HG03139 (cell line): Measurements from ENCODE around the gene MRGPRX4.
"Not testable (repeated sequence)": the region's sequence is repeated elsewhere in the genome, so short reads cannot be mapped to it uniquely, and the experiment has no call there.

Experiments
- ATAC-seq: cut with Tn5 transposase; IDR thresholded peaks from one replicate; pipeline ENCODE4 v1.9.1; 2021; ENCODE audit not compliant: unreplicated experiment

MRGPRX4 gene

DNA sequence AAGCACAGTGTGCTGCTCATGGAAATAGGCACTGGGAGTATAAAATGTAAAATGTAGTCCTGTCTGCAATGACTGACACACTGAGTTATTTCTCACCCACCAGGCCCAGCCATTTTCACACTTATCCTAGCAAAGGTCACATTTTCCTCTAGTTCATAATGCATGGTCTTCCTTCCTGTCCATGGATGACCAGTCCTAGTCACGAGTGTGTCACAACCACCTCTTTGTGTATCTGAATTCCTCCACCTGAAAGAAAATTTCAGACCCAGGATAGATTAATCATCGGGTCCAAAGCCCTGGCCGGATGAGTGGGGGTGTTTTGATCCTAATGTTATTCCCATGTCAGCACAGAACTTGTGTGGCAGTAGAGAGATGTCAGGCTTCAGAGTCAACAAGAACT, at the start of gene MRGPRX4:
Gene MRGPRX4 (plus strand): TSS at position 172 of the 400 bp plus-strand sequence. CDS start 420 bp downstream, outside the sequence.
- ATAC-seq, result no peak

DNA sequence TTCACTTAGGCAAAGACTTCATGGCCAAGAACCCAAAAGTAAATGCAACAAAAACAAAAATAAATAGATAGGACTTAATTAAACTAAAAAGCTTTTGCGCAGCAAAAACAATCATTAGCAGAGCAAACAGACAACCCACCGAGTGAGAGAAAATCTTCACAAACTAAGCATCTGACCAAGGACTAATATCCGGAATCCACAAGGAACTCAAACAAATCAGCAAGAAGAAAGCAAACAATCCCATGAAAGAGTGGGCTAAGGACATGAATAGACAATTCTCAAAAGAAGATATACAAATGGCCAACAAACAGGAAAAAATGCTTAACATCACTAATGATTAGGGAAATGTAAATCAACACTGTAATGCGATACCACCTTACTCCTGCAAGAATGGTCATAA, 41.5 kb upstream of the MRGPRX4 start:
- not testable (repeated sequence) for ATAC-seq

DNA sequence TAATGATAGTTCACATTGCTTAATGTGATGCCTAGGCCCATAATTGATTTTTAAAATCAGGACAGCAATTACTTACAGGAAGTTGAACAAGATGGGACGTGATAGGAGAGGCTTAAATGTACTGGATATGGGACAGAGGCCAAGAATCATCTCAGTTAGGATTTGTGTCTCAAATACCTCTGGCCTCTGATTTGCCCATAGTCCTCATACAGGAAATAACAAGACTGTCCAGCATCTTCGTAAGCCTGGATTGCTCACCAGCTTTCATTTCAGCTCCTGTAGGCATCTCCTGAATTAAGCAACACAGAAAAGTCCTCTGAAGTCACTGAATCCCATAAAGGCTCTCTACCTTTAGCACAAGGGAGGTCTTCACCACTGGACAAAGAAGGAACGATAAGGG, 40.3 kb upstream of the MRGPRX4 start, which contains the start of gene MRGPRX3:
Gene MRGPRX3 (plus strand): TSS at position 231 of the 400 bp plus-strand sequence. CDS start 4,632 bp downstream, outside the sequence.
- ATAC-seq, result no peak

DNA sequence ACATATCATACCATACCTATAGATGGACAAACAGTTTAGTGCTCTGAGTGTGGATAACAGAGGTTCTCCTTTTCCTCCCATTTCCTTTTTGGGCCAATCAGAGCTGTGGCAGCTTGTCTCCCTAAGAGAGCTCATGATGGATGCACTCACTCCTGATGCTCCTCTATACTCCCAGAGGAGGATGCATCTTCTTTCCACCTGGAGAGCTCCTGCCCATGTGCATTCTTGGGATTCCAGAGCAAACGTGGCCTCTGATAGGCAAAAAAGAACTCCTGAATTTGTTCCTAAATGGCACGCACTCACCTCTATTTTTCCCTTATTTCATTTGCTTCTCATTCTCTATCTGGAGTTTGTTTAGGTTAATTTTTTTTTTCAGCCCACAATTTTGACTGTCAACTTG, 37.3 kb upstream of the MRGPRX4 start:
- ATAC-seq, result no peak

DNA sequence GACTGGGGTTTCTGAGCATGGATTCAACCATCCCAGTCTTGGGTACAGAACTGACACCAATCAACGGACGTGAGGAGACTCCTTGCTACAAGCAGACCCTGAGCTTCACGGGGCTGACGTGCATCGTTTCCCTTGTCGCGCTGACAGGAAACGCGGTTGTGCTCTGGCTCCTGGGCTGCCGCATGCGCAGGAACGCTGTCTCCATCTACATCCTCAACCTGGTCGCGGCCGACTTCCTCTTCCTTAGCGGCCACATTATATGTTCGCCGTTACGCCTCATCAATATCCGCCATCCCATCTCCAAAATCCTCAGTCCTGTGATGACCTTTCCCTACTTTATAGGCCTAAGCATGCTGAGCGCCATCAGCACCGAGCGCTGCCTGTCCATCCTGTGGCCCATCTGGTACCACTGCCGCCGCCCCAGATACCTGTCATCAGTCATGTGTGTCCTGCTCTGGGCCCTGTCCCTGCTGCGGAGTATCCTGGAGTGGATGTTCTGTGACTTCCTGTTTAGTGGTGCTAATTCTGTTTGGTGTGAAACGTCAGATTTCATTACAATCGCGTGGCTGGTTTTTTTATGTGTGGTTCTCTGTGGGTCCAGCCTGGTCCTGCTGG, 35.3 kb upstream of the MRGPRX4 start:
- no peak for ATAC-seq

DNA sequence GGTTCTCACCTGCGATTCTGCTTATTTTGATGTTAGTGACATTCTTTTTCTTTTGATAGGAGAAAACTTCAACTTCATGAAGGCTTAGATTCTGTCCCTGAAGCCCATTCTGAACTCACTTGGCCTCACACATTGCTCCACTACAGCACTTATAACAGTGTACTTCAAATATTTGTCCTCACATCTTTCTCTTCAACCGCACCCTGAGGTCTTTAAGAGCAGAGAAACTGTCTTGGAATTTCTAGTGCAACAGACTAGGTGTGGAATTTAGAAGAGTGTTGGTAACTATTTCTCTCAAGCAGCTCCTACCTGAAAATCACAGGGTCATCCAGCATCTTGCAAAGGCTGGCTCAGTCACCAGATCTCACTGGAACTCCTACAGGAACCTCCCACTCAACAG, 32.5 kb upstream of the MRGPRX4 start:
- ATAC-seq, result no peak

DNA sequence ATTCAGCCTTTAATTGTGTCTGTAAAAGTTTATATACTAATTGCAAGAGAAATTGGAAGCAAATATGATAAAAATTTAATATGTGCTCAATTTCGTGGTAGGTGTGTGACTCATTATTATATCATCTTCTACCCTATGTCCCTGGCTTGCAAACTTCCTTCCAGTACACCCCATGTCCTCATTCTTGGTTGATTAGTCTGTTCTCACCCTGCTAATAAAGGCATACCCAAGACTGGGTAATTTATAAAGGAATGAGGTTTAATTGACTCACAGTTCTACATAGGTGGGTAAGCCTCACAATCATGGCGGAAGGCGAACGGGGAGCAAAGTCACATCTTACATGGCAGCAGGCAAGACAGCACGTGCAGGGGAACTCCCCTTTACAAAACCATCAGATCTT, 28.4 kb upstream of the MRGPRX4 start:
- ATAC-seq, result no peak

DNA sequence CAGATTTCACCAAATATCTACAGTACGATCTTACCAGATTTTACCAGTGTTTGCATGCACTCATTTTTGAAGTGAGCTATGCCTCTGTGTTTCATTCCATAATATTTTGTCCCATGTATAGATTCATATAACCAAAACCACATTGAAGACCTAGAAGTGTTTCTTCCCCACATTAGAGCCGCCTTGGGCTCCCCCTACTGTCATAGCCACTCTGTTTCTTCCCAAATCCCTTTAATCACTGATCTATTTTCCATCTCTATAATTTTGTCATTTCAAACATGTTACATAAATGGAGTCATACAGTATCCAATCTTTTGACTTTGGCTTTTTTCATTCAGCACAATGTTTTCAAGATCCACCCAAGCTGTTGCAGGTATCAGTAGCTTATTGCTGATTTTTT, 27.6 kb upstream of the MRGPRX4 start:
- ATAC-seq, result no peak

DNA sequence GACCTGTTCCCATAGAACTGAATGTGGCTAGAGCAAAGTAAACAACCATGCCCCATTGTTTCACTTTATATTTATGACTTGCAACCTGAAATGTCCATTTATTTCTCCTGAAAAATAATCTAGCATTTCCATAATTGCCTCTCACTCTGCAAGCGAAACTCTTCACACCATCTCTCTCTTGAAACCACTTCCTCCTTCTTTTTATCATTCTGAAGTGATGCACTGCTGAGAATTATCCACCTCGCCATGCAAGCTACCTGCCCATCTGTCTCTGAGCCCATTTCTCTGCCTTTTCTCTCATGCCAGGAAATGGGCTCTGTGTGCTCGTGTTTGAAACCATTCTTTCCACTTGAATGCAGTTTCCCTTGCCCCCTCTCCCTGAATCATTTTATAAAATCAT, 26.8 kb upstream of the MRGPRX4 start:
- no peak for ATAC-seq

DNA sequence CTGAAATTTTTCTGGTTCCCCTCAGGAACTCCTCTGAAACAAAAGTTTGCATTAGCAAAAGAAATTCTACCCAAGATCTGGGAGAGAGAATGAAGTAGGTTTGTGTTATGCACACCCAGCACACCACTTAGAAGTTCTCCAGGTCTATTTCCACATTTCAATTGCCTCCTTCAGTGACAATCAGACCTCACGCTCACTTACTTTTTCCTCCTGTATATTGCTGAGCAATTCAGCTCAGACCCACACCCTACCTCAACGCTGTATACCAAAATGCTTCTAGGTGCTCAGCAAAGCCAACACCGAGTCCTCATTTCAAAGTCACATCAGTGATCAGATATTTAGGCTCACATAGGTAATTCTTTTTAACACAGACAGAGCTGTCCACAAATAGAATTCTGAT, 21.1 kb upstream of the MRGPRX4 start:
- no peak for ATAC-seq

DNA sequence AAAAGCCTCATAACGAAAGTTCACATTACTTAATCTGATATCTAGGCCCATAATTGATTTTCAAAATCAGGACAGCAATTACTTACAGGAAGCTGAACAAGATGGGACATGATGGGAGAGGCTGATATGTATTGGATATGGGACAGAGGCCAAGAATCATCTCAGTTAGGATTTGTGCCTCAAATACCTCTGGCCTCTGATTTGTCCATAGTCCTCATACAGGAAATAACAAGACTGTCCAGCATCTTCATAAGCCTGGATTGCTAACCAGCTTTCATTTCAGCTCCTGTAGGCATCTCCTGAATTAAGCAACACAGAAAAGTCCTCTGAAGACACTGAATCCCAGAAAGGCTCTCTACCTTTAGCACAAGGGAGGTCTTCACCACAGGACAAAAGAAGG, 4.3 kb upstream of the MRGPRX4 start:
- no peak for ATAC-seq

DNA sequence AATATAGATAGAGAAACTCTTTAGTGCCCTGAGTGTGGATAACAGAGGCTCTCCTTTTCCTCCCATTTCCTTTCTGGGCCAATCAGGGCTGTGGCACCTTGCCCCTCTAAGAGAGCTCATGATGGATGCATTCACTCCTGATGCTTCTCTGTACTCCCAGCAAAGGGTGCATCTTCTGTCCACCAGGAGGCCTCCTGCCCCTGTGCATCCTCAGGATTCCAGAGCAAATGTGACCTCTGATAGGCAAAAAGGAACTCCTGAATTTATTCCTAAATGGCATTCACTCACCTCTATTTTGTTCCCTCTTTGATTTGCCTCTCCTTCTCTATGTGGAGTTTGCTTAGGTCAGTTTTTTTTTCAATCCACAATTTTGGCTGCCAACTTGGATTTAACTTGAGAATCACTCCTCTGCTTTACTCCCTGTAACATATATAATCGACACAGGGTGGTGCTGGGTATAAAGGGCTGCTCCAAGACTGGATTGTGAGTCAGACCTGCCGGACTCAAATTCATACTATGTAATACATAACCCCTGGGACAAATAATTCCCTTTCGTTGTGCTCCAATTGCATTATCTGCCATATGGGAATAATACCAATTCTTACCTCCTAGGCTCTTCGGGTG, 1.1 kb upstream of the MRGPRX4 start:
- no peak for ATAC-seq

DNA sequence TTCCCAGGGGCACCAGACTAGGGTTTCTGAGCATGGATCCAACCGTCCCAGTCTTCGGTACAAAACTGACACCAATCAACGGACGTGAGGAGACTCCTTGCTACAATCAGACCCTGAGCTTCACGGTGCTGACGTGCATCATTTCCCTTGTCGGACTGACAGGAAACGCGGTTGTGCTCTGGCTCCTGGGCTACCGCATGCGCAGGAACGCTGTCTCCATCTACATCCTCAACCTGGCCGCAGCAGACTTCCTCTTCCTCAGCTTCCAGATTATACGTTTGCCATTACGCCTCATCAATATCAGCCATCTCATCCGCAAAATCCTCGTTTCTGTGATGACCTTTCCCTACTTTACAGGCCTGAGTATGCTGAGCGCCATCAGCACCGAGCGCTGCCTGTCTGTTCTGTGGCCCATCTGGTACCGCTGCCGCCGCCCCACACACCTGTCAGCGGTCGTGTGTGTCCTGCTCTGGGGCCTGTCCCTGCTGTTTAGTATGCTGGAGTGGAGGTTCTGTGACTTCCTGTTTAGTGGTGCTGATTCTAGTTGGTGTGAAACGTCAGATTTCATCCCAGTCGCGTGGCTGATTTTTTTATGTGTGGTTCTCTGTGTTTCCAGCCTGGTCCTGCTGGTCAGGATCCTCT, 709 bp downstream of the MRGPRX4 start:
- ATAC-seq, result no peak

DNA sequence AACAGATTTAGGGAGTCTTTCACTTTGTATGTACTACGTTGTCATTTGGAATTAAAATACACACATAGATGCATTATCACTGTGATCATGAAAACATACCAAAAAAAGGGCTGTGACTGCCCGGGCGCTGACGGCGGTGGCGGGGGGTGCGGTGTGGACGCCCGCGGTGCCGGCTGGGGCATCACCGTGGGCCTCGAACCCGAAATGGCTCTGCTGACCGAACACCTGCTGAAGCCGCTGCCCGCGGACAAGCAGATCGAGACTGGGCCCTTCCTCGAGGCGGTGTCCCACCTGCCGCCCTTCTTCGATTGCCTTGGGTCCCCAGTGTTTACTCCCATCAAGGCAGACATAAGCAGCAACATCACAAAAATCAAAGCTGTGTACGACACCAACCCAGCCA, 16.2 kb downstream of the MRGPRX4 start:
- no peak for ATAC-seq

DNA sequence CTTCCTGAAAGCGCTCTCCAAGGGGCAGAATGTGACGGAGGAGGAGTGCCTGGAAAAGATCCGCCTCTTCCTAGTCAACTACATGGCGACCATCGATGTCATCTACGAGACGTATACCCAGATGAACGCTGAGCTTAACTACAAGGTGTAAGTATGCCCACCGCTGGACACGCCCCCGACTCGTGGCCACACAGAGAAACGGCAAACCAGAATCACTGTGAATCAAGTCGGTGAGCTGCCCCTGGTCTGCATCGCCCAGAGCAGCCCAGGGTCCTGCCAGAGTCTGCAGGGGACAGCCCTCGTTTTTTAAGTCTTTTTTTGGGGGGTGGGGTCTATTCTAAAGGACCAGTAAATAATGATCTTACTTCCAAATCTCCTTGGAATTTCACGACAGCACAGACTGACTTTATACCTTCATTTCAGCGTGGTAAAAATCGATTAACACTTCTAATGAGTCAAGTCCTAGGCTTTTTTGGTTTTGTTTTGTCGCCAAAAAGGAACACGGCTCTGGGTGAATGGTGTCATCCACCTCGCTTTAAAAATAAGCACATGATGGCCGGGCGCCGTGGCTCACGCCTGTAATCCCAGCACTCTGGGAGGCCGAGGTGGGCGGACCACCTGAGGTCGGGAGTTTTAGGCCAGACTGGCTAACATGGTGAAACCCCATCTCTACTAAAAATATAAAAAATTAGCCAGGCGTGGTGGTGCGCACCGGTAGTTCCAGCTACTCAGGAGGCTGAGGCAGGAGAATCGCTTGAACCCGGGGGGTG, 17.0 kb downstream of the MRGPRX4 start:
- not testable (repeated sequence) for ATAC-seq

DNA sequence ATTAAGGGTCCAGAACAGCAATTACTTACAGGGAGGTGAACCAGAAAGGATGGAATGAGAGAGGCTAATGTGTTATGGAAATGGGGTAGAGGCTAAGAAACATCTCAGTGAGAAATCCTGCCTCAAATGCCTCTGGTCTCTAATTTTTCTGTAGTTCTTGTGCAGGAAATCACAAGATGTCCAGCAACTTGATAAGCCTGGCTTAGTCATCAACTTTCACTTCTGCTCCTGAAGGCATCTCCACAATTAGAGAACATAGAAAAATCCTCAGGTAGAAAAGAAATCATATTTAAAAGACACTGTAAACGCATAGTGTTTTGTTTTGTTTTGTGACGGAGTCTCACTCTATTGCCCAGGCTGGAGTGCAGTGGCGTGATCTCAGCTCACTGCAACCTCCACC, 18.7 kb downstream of the MRGPRX4 start:
- ATAC-seq, result no peak

DNA sequence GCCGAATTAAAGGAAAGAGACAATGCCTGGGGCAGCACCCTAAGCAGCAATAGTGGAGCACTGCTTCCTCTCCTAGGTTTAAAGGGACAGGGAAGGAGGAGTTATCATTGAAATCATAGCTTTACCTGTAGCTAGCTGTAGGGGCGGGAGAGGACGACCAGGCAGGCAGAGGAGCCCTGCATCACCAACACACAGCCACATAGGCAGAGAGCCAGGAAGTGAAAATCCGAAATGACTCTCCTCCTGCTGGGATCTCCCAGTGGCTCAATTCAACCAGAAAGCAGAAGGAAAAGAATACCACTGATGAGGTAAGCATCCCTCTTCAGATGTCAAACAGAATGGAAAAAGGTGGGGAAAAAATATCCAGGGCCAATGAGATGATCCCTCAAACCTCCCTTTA, 20.4 kb downstream of the MRGPRX4 start:
- no peak for ATAC-seq

DNA sequence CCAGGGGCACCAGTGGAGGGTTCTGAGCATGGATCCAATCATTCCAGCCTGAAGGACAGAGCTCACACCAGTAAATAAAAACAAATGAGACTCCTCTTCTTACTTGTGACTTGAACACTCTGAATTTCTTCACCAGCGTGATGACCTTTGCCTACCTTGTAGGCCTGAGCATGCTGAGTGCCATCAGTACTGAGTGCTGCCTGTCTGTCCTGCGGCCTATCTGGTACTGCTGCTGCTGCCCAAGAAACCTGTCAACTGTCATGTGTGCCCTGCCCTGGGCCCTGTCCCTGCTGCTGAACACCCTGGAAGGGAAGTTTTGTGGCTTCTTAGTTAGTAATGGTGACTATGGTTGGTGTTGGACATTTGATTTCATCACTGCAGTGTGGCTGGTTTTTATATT, 23.9 kb downstream of the MRGPRX4 start:
- ATAC-seq, result no peak

DNA sequence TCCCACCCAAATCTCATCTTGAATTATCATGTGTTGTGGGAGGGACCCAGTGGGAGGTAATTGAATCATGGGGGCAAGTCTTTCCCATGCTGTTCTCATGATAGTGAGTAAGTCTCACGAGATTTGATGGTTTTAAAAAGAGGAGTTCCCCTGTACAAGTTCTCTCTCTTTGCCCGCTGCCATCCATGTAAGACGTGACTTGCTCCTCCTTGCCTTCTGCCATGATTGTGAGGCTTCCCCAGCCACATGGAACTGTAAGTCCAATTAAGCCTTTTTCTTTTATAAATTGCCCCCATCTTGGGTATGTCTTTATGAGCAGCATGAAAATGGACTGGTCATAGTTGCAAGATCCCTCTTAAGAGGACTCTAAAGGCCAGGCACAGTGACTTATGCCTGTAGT, 25.1 kb downstream of the MRGPRX4 start:
- not testable (repeated sequence) for ATAC-seq

DNA sequence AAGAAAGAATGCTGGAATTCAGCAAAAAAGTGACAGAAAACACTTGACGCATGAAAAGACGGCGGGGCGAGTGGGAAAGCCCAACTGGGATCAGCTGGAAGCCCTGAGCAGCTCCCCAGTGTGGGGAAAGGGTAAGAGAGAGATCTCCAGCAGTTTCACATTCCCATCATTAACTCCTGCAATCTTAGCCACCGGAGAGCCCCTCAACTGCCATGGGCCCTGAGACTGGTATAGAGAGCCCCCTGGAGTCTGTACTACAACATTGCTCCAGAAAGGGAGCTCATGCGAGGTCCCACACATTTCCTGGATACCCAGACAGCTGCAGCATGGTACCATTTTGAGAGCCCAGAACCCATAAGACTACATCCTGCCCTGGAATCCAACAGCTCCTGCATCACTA, 31.1 kb downstream of the MRGPRX4 start:
- ATAC-seq, result no peak

DNA sequence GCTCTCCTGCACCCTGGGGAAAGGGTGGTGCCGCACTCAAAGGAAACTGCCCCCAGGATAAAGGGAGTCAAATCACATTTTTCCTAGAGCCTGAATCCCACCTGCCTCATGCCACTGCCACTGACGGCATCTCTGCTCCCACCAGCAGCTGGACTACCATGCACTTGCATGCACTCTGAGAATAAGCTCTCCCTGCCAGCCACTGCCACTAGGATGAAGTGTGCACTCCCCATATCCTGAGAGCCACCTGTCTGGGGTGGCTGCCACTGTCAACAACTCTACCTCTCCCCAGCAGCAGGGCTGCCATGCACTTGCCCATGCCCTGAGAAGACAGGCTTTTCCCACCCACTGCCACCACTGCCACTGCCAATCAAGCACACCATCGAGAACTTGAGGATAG, 31.6 kb downstream of the MRGPRX4 start:
- no peak for ATAC-seq

DNA sequence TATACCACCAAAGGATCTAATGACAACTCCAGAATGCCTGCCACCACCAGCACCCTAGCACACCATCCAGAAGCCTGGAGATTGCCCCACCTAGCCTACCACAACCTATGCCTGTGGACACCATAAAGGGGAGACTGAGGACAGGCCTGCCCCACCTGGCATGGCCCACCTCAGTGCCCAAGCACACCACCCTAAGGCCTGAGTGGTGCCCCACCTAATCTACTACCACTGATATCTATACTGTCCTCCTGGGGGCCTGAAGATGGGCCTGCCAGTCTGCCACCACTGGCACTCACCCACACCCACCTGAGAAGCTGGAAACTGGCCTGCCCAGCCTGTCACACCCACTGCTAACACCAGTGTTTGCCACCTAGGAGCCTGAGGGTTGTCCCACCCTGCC, 32.1 kb downstream of the MRGPRX4 start:
- no peak for ATAC-seq
